Lower leg skin (tissue), 3 donors: Measurements from ENCODE around the gene ZMIZ2.
"Not testable (repeated sequence)": the region's sequence is repeated elsewhere in the genome, so short reads cannot be mapped to it uniquely, and the experiment has no call there.

Experiments used
- CTCF ChIP-seq, 3 donors: fragments of 450-650 bp; IDR thresholded peaks; one replicate each; pipeline ENCODE4 v1.5.1; 2016; ENCODE audit warnings: antibody characterized with exemption in 3 of 3, mild to moderate bottlenecking in 3 of 3, moderate library complexity in 2 of 3
- POLR2A ChIP-seq, 2 donors: fragments of 450-650 bp; IDR thresholded peaks; one replicate each; pipeline ENCODE4 v1.6.1; 2016 to 2017; ENCODE audit warnings: antibody characterized with exemption in 2 of 2, mild to moderate bottlenecking in 1 of 2, moderate library complexity in 1 of 2

GRCh38 chr7:44785218-44785617 is 36.6 kb downstream of the ZMIZ2 start:
- not testable (repeated sequence) for TF ChIP-seq CTCF, POLR2A (IDR thresholded peaks at IDR 0.05)
